ENCODE data around the gene NFAM1. TPM values are rescaled to one million over a fixed set of nuclear protein-coding genes. Genes with fewer than 3 reads are reported as not detected.

NFAM1 gene
- total and polyA plus RNA-seq, 8 donors = 0.74 to 28.0 (median 0.95) TPM

DNA sequence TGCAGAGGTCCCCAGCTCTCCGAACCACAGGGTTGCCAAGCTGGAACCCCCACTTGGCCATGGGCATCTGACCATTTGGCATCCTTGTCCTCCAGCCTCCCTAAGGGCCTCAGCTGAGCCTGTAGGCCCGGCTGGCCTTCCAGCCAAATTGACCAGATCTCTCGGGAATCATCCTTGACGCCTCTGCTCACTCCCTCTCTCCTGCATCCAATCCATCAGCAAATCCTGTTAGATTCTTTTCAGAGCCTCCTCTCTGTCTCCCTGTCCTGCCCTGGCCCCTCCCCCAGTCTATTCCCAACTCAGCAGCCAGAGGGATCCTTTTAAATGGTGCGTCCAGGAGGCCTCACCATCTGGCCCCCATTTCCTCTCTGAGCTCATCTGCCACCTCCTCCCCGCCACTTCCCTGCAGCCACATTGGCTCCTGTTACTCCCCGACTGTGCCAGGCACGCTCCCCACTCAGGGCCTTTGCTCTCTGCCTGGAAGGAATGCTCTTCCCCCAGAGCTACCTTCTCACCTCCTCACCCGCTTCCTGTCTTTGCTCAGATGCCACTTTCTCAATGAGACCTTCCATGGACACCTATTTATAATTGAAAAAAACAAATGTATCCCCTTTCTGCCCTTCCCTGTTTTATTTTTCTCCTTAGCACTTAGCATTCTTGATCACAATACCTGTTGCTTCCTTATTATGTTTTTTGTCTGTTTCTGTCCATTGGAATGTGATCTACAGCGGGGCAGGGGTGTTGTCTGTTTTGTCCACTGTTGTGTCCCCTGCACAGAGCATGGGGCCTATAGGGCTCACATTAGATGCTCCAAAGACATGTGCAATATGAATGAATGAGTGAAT lies 78.1 kb downstream of the NFAM1 start:
- H3K27me3 ChIP-seq = peaks cover 0 to 11% of the 10 kb centered on the region in 2 donors
- no peaks in the 10 kb centered on the region for H3K36me3 ChIP-seq
- DNase-seq (no peak), ATAC-seq (no peak)
- no peaks in the 10 kb centered on the region for H3K9me3 ChIP-seq
- no peaks in the 10 kb centered on the region for H3K4me1 ChIP-seq
- intact Hi-C loops (cut with DNase I) = no loop called here
- no peak overlapping the region for H3K27ac ChIP-seq
- H3K4me3 ChIP-seq = no peak overlapping the region
- TF ChIP-seq, protein P1, sequence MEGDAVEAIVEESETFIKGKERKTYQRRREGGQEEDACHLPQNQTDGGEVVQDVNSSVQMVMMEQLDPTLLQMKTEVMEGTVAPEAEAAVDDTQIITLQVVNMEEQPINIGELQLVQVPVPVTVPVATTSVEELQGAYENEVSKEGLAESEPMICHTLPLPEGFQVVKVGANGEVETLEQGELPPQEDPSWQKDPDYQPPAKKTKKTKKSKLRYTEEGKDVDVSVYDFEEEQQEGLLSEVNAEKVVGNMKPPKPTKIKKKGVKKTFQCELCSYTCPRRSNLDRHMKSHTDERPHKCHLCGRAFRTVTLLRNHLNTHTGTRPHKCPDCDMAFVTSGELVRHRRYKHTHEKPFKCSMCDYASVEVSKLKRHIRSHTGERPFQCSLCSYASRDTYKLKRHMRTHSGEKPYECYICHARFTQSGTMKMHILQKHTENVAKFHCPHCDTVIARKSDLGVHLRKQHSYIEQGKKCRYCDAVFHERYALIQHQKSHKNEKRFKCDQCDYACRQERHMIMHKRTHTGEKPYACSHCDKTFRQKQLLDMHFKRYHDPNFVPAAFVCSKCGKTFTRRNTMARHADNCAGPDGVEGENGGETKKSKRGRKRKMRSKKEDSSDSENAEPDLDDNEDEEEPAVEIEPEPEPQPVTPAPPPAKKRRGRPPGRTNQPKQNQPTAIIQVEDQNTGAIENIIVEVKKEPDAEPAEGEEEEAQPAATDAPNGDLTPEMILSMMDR (IDR thresholded peaks at IDR 0.05) = no peak

DNA sequence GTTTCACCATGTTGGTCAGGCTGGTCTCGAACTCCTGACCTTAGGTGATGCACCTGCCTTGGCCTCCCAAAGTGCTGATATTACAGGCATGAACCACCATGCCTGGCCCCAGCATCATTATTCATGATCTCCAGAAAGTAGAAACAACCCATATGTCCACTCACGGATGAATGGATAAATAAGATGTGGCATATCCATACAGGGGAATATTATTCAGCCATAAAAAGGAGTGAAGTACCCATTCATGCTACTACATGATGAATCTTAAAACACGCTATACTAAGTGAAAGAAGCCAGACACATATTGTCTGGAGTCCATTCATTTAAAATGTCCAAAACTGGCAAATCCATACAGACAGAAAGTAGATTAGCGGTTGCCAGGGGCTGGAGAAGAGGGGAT lies 81.8 kb downstream of the NFAM1 start:
- no peak for ATAC-seq
- no peak for DNase-seq
- intact Hi-C loops (cut with DNase I) = no loop called here
- no peak overlapping the region for H3K4me3 ChIP-seq
- H3K36me3 ChIP-seq = no peaks in the 10 kb centered on the region
- TF ChIP-seq, protein P1 (IDR thresholded peaks at IDR 0.05) = no peak
- peaks cover 0 to 9% of the 10 kb centered on the region in 2 donors for H3K27me3 ChIP-seq
- no peaks in the 10 kb centered on the region for H3K9me3 ChIP-seq
- H3K4me1 ChIP-seq = no peaks in the 10 kb centered on the region
- H3K27ac ChIP-seq = no peak overlapping the region

DNA sequence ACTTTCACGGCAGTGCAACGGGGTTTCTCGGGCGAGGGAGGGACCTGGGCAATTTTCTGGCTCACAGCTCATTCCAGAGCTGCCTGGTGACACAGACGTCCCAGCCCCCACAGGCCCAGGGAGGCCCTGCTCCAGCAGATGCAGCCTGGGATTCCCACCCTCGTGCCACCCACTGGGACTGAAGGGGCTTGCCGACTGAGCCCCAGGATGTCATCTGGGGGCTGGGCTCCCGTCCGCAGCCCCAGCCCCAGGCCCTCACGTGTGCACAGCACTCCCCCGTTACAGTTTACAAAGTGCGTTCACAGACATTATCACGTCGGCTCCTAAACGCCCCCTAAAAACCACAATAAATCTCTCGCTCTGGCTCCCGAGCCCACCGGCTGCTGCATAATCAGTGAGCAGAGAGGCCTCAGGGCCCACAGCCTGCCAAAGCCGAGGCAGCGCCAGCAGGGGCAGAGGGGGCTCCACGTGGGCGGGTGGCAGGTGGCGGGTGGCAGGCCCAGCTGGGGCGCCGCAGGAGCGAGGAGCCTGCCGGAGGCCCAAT lies 84.8 kb downstream of the NFAM1 start:
- TF ChIP-seq, protein P1 (IDR thresholded peaks at IDR 0.05) = no peak
- Histone ChIP-seq H3K9me3 (no peaks in the 10 kb centered on the region), H3K27me3 (peaks cover 0 to 35% of the 10 kb centered on the region in 2 donors), H3K27ac (no peak overlapping the region), H3K4me3 (no peak overlapping the region), H3K36me3 (no peaks in the 10 kb centered on the region), H3K4me1 (peaks cover 0 to 3% of the 10 kb centered on the region in 2 donors)
- ATAC-seq = no peak
- intact Hi-C loops (cut with DNase I) = no loop called here
- DNase-seq = no peak

DNA sequence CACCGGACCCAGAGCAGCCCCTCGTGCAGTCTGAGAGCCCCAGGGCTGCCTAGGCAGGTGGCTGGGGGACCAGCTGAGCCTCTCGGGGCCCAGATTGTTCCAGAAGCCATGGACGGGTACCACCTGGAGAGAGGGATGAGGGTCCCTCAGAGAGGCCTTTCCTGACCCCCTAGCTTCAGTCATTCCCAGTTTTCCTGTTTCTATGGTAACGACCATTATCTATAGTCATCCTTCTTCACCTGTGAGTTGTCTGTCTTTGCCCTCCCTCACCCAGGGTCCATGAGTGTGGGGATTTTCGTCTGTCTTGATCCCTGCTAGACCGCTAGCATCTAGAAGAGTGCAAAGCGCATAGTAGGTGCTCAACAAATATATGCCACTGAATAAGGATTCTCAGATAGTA lies 85.5 kb downstream of the NFAM1 start:
- no peaks in the 10 kb centered on the region for H3K9me3 ChIP-seq
- no peak overlapping the region for H3K4me3 ChIP-seq
- TF ChIP-seq, protein P1 (IDR thresholded peaks at IDR 0.05) = no peak
- intact Hi-C loops (cut with DNase I) = no loop called here
- H3K36me3 ChIP-seq = no peaks in the 10 kb centered on the region
- DNase-seq = no peak
- no peak for ATAC-seq
- H3K4me1 ChIP-seq = peaks cover 0 to 3% of the 10 kb centered on the region in 2 donors
- peaks cover 0 to 42% of the 10 kb centered on the region in 2 donors for H3K27me3 ChIP-seq
- H3K27ac ChIP-seq = no peak overlapping the region

DNA sequence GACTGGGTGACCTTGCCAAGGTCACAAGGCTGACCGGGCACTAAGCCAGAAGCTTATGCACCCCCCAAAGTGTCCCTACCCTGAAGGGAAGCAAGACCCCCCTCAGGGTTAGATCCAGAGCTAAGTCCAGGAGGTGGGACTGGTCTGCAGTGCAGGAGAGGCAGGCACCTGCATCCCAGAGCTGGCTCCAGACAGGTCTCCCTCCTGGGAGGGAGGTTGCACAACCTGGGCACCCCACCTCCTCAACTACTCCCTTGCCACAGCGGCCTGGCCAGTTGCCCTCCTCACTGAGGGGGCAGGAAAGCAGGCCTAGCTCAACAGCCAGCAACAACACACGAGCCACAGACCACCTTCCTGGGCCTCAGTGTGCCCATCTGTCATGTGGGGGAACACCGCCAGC lies 86.7 kb downstream of the NFAM1 start:
- no peak for DNase-seq
- no peaks in the 10 kb centered on the region for H3K9me3 ChIP-seq
- H3K4me3 ChIP-seq = no peak overlapping the region
- no peak overlapping the region for H3K27ac ChIP-seq
- H3K36me3 ChIP-seq = no peaks in the 10 kb centered on the region
- no peak for ATAC-seq
- peaks cover 0 to 54% of the 10 kb centered on the region in 2 donors for H3K27me3 ChIP-seq
- H3K4me1 ChIP-seq = peaks cover 0 to 3% of the 10 kb centered on the region in 2 donors
- intact Hi-C loops (cut with DNase I) = no loop called here
- TF ChIP-seq, protein P1 (IDR thresholded peaks at IDR 0.05) = no peak
